SKM-1 (cell line): ENCODE data around the gene EXD2.
"Not testable (repeated sequence)": the region's sequence is repeated elsewhere in the genome, so short reads cannot be mapped to it uniquely, and the experiment has no call there.

Experiments
- DNase-seq: peaks from one replicate; lab custom pipeline; 2025; ENCODE audit not compliant: unreplicated experiment; lab: John Stamatoyannopoulos, UW

Gene EXD2

GRCh38 chr14:69275331-69275730 is 84.0 kb downstream of the EXD2 start:
- no peak for DNase-seq

GRCh38 chr14:69277356-69277755 is 86.1 kb downstream of the EXD2 start:
- not testable (repeated sequence) for DNase-seq

GRCh38 chr14:69280746-69281291 is 89.5 kb downstream of the EXD2 start:
- DNase-seq: no peak

- DNase-seq: no peak
These were observed 90.3 kb downstream of the EXD2 start for GRCh38 chr14:69281450-69282169.

GRCh38 chr14:69282448-69282847 is 91.2 kb downstream of the EXD2 start:
- DNase-seq: no peak

GRCh38 chr14:69284170-69284569 is 92.9 kb downstream of the EXD2 start:
- no peak for DNase-seq

GRCh38 chr14:69285661-69286255 is 94.5 kb downstream of the EXD2 start:
- no peak for DNase-seq

- no peak for DNase-seq
These were observed 96.1 kb downstream of the EXD2 start for GRCh38 chr14:69287098-69288010.

- DNase-seq: no peak
These were observed 96.9 kb downstream of the EXD2 start for GRCh38 chr14:69288011-69288771.

GRCh38 chr14:69288956-69289705 is 97.8 kb downstream of the EXD2 start:
- DNase-seq: no peak

GRCh38 chr14:69289811-69290520 is 98.7 kb downstream of the EXD2 start:
- DNase-seq: no peak

GRCh38 chr14:69290881-69291280 is 99.6 kb downstream of the EXD2 start:
- DNase-seq: not testable (repeated sequence)

GRCh38 chr14:69291396-69291795 is 100.1 kb downstream of the EXD2 start:
- DNase-seq: no peak

GRCh38 chr14:69291891-69292561 is 100.7 kb downstream of the EXD2 start:
- no peak for DNase-seq
